Stimulated activated CD4-positive, alpha-beta T cell treated with anti-CD3 and anti-CD28 coated beads, Interleukin-4, amount 100 ng/mL, for 1 hour (primary cell): ENCODE results near the gene RASA3.
"Not testable (repeated sequence)": the region's sequence is repeated elsewhere in the genome, so short reads cannot be mapped to it uniquely, and the experiment has no call there.

Experiments used
- DNase-seq: peaks from one replicate; pipeline ENCODE4 v3.0.0-alpha.2; 2020

Gene RASA3

GRCh38 chr13:114027826-114028225 lies 104.6 kb downstream of the RASA3 start:
- no peak for DNase-seq

GRCh38 chr13:114027046-114027715 lies 105.2 kb downstream of the RASA3 start:
- no peak for DNase-seq

GRCh38 chr13:114026481-114026880 lies 105.9 kb downstream of the RASA3 start:
- no peak for DNase-seq

GRCh38 chr13:114025714-114026431 lies 106.5 kb downstream of the RASA3 start:
- DNase-seq = no peak

GRCh38 chr13:114025405-114025713 lies 107.1 kb downstream of the RASA3 start:
- no peak for DNase-seq

GRCh38 chr13:114024603-114025404 lies 107.6 kb downstream of the RASA3 start:
- no peak for DNase-seq

GRCh38 chr13:114023716-114024602 lies 108.5 kb downstream of the RASA3 start:
- no peak for DNase-seq

- no peak for DNase-seq
Observed at GRCh38 chr13:114022876-114023275, 109.5 kb downstream of the RASA3 start.

- no peak for DNase-seq
Observed at GRCh38 chr13:114022309-114022669, 110.1 kb downstream of the RASA3 start.

- no peak for DNase-seq
Observed at GRCh38 chr13:114021464-114022308, 110.7 kb downstream of the RASA3 start.

- no peak for DNase-seq
Observed at GRCh38 chr13:114020750-114021463, 111.5 kb downstream of the RASA3 start.

GRCh38 chr13:114020134-114020533 lies 112.3 kb downstream of the RASA3 start:
- not testable (repeated sequence) for DNase-seq

- peak; percentile 57 for DNase-seq
Observed at GRCh38 chr13:114019367-114019766, 113.1 kb downstream of the RASA3 start.

GRCh38 chr13:114018461-114019055 lies 113.9 kb downstream of the RASA3 start:
- no peak for DNase-seq

- DNase-seq = no peak
Observed at GRCh38 chr13:114017966-114018365, 114.5 kb downstream of the RASA3 start.

GRCh38 chr13:114017028-114017630 lies 115.3 kb downstream of the RASA3 start:
- no peak for DNase-seq

- DNase-seq = no peak
Observed at GRCh38 chr13:114016321-114017027, 115.9 kb downstream of the RASA3 start.

GRCh38 chr13:114015969-114016295 lies 116.5 kb downstream of the RASA3 start:
- DNase-seq = no peak

GRCh38 chr13:114015111-114015968 lies 117.1 kb downstream of the RASA3 start:
- DNase-seq = no peak
